D721Med (cell line): ENCODE measurements around the gene REV3L.

Source experiments
- DNase-seq: peaks from one replicate; pipeline ENCODE4 v3.0.0; 2011; ENCODE audit warnings: low spot score; ENCODE audit not compliant: insufficient read length
- FAIRE-seq: peaks from 2 replicates; lab custom pipeline; 2011; peaks lifted over from hg19 to GRCh38; lab: Jason Lieb, UNC
- TF ChIP-seq, protein P1 (sequence below): IDR thresholded peaks from 2 replicates; pipeline ENCODE4 v1.5.1; 2012; ENCODE audit warnings: mild to moderate bottlenecking, control low read depth; ENCODE audit not compliant: insufficient read depth; ENCODE audit errors: missing control alignments

The REV3L gene

GRCh38 chr6:111270121-111270520 is 212.9 kb downstream of the REV3L start:
- FAIRE-seq: no peak
- DNase-seq: no peak

GRCh38 chr6:111269401-111269970 is 213.5 kb downstream of the REV3L start:
- FAIRE-seq: no peak

More at GRCh38 chr6:111270121-111270520, 212.9 kb downstream of the REV3L start:
- TF ChIP-seq, protein P1, sequence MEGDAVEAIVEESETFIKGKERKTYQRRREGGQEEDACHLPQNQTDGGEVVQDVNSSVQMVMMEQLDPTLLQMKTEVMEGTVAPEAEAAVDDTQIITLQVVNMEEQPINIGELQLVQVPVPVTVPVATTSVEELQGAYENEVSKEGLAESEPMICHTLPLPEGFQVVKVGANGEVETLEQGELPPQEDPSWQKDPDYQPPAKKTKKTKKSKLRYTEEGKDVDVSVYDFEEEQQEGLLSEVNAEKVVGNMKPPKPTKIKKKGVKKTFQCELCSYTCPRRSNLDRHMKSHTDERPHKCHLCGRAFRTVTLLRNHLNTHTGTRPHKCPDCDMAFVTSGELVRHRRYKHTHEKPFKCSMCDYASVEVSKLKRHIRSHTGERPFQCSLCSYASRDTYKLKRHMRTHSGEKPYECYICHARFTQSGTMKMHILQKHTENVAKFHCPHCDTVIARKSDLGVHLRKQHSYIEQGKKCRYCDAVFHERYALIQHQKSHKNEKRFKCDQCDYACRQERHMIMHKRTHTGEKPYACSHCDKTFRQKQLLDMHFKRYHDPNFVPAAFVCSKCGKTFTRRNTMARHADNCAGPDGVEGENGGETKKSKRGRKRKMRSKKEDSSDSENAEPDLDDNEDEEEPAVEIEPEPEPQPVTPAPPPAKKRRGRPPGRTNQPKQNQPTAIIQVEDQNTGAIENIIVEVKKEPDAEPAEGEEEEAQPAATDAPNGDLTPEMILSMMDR: no peak

GRCh38 chr6:111267764-111268333 is 215.2 kb downstream of the REV3L start:
- DNase-seq (no peak), FAIRE-seq (no peak)

More at GRCh38 chr6:111269401-111269970, 213.5 kb downstream of the REV3L start:
- DNase-seq: no peak
- TF ChIP-seq, protein P1: no peak

DNA sequence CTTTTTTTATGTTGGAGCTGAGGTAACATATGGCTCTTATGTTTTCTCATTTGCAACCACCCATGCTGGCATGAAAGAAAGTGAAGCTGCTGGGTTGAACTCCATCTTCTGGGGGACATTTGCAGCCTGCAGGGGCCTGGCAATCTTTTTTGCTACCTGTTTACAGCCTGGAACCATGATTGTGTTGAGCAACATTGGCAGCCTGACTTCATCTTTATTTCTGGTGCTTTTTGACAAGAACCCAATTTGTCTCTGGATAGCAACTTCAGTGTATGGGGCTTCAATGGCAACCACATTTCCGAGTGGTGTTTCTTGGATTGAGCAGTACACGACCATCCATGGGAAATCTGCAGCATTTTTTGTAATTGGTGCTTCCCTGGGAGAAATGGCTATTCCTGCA is 216.7 kb downstream of the REV3L start:
- FAIRE-seq: no peak
- DNase-seq: no peak
- TF ChIP-seq, protein P1: no peak

More at GRCh38 chr6:111267764-111268333, 215.2 kb downstream of the REV3L start:
- TF ChIP-seq, protein P1: no peak

- TF ChIP-seq, protein P1: no peak
- no peak for DNase-seq
- no peak for FAIRE-seq
Observed at GRCh38 chr6:111265842-111266241, 217.2 kb downstream of the REV3L start.

GRCh38 chr6:111263837-111264236 is 219.2 kb downstream of the REV3L start:
- DNase-seq (no peak), FAIRE-seq (no peak)
- TF ChIP-seq, protein P1: no peak

GRCh38 chr6:111260570-111261298 is 222.3 kb downstream of the REV3L start:
- DNase-seq: no peak
- FAIRE-seq: no peak
- TF ChIP-seq, protein P1: no peak
